ENCODE data around the gene TENT5C.
A peak's percentile ranks its signal among the peaks of the same experiment; 100 is the strongest.

Gene TENT5C

DNA sequence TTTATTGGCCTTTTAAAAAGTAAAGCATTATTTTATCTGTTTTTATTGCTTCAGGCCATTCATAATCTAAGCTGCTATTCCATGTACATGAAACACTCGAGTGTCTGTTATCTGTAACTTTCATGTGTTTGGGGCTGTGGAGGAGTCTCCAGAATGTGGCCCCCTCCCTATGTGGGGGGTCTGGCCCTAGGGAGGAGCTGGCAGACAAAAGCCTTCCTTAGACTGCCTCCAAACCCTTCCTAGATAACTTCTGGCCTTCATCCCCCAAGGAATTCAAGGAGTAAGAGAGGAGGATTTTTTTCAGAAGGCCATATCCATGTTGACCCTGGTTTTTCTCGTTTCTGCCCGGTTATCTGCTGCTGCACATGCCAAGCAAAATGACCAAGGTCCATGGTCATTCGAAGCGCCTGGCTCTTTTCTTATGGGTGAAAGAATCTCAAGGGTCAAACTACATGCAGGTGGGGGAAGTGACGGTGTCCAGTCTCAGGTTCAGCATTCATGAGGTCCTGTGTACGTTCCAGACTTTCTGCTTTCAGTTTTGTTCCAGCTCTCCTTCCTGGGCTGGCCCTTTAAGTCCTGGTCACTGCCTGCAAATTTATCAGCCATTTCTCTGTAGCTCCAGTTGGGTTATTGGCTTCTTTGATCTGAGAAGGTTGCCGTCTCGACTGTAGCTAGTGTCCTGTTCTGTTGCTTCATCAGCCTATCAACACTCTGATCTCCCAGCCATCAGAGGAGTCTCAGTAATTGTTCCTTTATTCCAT is 8.3 kb downstream of the TENT5C start:
- no peak for DNase-seq

DNA sequence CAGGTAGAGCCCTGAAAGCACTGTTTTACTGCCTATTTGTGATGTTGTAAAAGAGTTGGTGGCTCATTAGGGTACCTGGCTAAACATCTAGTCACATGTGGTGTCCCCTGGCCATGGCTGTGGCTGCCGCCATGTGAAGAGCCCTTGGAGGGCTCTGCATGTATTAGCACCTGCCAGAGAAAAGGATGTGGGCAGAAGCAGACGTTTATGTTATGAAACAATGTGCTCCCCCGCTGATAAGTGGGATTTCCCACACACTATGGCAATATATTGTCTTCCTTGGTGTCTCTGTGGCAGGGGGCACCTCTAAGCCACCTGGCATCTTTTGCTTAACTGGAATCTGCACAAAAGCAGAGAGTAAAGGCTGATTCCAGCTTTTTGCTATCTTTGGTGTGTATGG is 9.6 kb downstream of the TENT5C start:
- DNase-seq: no peak

DNA sequence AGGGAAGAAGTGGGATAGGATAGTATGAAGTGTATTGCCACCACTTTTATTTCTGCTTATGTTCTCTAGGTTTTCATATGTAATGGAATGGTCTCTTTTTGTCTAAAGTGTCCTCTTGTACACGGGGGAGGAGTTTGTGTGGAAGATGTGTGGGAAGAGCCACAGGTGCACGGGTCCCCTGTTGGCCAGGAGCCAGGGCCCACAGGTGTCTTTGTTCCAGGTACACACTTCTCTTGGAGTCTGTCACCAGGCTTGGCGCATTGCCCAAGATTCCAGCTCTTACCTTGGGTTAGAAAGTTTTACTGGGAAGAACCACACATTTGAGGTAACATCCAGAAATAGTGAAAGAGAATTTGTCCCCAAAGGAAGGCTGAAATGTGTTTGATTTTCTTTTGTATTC is 10.5 kb downstream of the TENT5C start:
- peak; percentile 76 for DNase-seq

DNA sequence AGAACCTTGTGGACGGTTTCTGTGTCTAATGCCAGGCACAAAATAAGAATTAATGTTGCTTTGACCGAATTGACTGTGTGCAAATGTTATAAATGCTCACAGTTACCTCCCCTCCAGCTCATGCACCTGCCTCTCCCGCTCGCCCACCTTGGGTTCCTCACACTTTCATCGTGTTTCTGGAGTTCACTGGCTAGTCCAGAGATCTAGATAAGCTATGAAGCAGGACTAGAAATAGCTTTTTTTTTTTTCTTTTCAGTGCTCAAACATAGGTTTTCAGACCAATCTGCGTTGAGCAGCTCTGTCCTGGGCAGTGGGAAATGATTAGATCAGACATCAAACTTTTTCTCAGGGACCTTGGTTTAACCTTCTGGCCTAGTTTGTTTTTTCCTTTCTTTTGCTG is 11.1 kb downstream of the TENT5C start:
- no peak for DNase-seq

DNA sequence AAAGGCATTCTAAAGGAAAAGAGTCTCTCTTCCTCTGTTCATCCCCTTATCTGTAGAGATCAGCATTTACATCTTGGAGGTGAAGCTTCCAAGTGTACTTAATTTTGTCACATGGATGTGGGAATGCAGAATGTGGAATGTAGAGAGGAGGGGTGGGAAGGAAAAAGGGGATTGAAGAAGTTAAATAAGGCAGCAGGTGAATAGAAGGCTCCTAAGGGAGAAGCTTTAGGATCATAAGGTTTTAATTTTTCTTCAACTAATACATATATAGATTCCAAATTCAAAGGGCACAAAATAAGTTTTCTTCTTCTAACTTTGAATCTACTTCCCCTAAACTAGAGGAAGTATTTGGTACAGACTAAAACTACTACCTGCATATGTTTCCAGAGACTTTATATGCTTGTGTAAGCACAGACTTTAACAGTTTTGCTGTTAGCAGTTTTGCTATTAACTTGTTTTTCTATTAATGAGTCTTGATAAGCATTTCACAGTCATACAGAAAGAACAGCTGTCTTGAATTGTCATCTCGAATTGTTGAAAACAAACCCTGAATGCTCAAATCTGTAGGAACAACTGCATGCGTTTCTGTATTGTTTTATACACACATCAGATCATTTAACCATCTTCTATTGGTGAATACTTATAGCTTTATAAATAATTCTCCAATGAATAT is 12.7 kb downstream of the TENT5C start:
- DNase-seq: no peak

DNA sequence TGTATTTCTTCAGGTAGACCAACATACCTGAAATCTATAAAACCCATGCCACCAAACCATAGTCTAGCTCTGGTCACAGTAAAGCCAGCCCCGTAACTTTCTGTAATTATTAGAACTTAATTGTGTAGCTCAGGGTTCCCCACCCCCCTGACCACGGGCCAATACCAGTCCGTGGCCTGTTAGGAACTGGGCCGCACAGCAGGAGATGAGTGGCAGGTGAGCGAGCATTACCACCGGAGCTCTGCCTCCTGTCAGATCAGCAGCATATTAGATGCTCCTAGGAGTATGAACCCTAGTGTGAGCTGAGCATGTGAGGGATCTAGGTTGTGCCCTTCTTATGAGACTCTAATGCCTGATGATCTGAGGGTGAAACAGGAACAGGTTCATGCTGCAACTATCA is 14.6 kb downstream of the TENT5C start:
- no peak for DNase-seq

DNA sequence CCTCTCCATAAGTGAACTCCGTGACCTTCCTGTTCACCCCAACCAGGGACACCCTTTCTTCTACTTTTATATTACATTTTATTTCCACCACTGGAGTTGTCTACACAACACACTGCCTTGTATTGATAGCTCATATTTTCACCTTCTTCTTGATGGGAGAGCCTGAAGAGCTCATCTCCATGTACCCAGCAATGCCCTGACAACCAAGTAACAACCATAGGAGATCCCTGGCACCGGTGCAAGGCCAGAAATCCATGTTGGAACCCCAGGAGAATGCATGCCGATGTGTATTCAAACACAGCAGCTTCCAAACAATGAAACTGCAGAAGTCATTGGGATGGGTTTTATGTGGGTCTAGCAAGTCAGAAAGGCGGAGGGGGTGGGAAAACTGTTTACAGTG is 15.5 kb downstream of the TENT5C start:
- no peak for DNase-seq

DNA sequence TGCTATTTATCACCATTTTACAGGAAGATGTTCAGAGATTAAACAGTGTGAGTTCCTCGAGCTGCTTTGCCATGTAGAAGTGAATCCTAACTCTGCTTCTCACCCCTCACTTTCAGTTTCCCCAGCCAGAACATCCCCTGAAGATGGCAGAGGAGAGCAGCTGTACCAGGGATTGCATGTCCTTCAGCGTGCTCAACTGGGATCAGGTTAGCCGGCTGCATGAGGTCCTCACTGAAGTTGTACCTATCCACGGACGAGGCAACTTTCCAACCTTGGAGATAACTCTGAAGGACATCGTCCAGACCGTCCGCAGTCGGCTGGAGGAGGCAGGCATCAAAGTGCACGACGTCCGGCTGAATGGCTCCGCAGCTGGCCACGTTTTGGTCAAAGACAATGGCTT is 16.9 kb downstream of the TENT5C start:
- no peak for DNase-seq

DNA sequence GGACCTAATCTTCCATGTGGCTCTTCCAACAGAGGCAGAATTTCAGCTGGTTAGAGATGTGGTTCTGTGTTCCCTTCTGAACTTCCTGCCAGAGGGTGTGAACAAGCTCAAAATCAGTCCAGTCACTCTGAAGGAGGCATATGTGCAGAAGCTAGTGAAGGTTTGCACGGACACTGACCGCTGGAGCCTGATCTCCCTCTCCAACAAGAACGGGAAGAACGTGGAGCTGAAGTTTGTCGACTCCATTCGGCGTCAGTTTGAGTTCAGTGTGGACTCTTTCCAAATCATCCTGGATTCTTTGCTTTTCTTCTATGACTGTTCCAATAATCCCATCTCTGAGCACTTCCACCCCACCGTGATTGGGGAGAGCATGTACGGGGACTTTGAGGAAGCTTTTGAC is 17.3 kb downstream of the TENT5C start:
- DNase-seq: no peak

DNA sequence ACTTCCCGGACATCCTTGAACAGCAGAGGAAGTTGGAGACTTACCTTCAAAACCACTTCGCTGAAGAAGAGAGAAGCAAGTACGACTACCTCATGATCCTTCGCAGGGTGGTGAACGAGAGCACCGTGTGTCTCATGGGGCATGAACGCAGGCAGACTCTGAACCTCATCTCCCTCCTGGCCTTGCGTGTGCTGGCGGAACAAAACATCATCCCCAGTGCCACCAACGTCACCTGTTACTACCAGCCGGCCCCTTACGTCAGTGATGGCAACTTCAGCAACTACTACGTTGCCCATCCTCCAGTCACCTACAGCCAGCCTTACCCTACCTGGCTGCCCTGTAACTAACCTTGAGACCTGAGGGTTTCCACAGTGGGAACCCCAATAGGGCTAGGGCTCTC is 17.9 kb downstream of the TENT5C start:
- no peak for DNase-seq

DNA sequence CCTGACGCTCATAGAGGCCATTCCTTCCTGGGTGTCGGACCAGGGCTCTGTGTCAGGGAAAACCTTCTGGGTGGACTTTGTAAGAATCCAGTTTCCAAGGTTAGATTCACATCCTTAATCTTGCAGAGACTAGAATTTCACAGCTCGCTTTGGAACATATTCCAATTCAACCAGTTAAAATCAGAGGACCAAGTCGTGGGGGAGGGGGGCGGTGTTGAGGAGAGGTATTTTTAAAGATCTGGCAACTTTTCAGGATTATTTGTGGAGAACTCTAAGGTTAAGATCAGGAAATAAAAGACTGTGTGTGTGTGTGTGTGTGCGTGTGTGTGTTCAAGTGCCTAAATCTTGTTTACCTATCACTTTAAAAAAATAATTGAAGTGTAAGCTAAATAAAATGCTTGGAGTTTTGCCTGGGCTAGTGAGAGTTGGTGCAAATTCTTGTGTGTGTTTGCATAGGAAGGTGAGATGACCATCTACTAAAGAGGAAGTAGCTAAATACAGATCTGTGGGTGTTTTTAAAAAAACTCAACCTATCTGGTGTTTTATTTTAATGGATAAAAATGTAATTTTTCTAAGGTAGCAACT is 21.8 kb downstream of the TENT5C start:
- peak; percentile 69 for DNase-seq

DNA sequence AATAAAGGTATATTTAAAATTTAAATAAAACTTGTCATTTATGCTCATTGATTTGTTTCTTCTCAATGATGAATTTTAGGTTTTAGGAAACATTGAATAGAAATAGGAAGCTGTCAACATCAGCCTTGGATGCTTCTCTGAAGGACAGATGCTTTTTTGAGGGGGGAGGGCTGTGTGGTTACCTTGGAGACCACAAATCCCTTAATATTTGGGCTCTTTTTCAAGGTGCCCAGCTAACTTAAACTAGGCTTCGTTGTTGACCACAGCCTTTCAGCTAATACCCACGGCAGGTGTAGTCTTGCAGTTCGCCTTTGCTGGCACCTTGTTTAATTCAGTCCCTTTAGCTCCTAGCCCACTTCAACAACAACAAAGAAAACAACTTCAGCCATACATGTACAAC is 22.5 kb downstream of the TENT5C start:
- DNase-seq: no peak

DNA sequence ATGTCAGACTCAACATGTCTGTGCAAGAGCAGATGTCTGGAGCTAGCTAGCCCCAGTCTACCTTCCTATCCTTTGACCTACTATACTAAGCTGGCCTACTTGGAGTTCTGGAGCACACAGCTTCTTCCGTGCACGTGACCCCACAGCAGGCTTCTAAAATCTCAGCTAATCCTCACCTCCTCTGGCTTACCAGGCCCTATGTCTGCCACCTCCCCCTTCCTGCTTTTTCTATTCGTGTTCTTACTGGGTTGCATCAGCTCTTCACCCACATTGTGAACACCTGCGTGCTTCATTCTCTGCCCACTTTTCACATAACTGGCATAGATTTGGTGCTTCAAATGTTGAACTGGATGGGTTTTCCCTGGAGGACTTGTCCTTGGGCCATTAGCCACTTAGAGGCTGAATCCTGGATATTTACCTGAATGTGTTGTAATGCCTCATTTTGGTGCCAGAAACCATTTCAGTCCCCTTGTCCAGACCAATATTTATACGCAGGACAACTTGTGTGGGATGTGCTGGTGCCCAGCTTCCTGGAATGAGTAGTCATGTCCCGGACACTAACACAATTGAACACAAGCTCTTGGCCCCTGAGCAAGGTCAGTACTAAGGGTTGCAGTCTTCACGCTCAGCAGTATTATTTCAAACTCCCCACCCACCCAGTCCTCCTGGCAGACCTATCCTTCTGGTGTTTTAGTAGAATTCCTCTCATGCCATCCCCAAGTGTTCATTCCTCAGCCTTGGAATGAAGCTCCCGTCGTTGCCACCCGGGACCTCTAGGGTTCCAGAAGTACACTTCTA is 24.0 kb downstream of the TENT5C start:
- DNase-seq: no peak

DNA sequence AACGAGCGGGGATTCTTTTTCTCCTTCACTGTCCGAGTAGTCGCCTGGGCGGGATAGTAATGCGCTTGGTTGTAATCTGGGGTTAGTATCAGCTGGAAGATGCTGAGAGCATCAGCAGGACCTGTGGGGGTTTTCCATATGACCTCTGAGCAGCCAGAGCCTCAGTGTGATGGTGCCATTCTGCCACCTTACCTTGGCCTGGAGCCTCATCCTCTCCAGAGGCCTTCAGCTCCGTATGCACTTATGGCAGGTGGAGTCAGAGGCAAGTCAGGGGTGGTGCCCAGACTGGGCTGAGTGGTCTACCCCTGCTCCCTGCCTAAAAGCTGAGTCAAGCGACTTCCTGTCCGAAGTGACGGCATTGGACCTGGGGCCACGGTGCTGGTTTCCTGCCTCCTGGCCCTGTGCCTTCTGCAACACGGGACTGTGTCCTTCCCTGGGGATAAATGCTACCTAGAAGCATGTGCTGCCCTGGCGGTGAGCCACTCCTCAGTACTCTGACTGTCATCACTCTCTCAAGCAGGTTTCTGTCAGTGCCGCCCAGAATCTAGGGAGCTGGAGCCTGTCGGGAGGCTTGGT is 24.7 kb downstream of the TENT5C start:
- no peak for DNase-seq

DNA sequence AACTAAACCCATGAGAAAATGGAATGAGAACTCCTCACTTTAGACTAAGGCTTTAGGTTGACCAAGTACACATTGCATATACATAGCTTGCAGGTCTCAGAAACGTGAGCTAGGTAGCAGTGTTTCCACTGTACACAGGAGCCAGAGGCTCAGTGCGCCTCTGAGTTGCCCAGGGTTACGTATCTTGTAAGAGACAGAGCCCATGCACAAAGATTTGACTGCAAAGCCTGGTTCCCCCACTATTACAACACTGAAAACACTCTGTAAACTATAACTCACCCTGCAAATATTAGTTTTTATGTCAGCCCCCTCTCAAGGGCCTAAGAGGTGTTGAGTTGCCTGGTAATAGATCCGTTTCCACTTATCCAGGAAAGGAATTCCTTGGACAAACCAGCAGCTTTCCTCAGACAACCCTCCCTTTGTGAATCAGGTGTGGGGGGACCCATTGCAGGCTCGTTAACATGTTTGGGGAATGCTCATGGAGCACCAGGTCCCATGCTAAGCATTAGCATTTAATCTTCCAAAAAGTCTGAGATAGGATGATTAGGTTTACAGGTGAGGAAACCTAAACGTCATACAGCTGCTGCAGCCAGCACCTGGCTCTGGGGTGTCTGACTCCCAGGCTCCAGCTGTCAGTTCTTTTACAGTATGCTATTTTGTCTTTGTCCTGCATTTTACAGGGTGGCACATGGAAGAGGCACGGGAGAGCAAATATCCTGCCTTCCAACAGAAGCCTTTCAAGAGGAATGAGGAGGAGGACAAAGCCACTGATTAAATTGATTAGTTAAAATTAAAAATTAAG is 25.7 kb downstream of the TENT5C start:
- DNase-seq: no peak

DNA sequence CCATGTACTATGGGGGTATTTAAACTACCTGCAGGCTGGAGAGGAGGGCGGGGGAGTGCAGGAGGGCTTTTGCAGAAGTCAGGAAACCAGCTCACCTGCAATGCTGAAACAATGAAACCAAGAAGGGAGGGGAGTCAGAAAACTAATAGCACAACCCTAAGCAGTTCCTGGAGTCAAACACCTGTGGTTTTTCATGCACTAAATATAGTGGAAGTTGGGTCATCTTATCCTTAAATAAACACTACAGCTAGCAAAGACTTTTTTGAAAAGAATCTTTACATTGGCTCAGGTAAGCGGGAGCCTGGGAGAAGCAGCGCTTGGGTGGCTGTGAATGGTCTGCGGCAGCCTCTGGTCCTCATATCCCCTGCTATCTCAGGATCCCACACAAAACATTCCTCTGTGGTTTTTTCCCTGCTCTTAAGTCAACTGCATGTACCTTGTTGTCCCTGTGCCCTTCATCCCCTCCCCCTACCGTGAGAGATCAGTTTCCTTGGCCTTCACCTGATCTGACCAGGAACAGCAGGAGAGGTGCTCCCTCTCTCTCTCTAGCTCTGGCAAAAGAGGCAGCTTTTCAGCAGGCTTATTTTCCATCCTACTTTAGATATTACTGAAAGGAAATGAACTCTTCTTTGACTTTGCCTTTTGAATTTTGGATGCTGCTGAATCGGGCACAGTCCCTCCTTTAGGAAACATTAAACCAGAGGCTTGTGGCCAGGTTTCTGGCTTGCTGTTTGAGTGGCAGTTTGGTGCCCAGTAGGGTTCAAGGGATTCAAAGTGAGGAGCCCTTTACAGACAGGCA is 26.6 kb downstream of the TENT5C start:
- DNase-seq: no peak

DNA sequence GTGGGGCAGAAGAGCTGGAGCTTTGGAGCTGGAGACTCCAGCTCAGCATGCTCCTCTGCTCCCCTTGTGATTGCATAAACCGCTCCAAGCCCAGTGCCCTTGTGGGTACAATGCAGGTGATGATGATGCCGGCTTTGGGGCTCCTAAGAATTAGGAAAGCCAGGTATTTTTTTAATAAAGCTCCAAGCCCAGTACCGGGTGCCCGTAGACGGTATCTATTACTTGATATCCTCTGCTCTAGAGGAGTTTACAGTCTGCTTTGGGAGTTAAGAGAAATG is 27.2 kb downstream of the TENT5C start:
- no peak for DNase-seq

DNA sequence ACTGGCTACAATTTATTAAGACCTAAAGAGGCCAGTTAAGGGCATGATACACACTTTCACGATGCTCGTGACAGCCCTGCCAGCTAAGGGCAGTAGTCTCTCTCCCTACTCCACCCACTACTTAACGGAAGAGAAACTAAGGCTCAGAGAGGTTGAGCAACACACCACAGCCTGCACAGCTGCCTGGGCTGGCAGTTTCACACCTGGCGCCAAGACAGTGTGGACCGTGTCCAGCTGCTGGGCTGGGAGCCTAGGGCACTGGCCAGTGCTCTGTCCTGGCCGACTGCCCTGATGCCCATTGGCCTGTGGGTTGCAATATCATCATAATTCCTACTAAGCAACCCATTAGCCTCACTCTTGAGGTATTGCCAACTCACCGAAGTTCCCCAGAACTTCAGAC is 27.6 kb downstream of the TENT5C start:
- no peak for DNase-seq

DNA sequence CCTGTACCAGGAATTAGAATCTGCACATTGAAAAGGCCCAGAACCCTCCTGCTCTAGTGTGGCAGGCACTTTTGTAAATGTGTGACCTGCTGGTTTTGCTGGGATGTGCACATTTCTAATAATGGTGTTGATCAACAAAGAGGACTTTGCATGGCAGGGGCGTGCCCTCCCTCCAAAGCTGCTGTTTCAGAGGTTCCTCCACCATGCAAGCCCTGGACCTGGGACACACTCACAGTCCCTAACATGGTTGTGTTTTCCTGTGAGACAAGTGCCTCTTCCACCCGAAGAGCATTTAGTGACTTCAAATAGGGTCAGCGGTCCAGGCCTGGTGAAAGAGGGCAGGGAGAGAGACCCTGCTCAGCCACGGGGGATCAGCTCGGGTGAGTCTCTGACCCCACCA is 28.1 kb downstream of the TENT5C start:
- no peak for DNase-seq

DNA sequence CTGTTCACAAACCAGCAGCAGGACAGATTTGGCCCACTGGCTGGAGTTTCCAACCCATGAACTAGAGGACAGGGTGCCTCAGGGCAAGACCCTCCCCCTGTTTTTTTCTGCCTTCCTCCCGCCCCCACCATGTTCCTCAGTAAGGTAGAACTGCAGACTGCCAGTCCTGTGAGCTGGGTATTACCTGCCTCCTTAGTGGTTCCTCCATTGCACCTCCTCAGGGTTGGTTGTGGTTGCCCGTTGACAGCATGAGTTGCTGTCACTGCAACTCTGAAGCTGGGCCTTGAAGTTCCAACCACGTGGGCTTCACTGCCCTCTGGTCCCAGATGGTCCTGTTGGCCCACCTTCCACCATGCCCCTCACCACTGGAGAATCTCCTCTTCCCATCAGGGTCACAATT is 28.8 kb downstream of the TENT5C start:
- DNase-seq: no peak

DNA sequence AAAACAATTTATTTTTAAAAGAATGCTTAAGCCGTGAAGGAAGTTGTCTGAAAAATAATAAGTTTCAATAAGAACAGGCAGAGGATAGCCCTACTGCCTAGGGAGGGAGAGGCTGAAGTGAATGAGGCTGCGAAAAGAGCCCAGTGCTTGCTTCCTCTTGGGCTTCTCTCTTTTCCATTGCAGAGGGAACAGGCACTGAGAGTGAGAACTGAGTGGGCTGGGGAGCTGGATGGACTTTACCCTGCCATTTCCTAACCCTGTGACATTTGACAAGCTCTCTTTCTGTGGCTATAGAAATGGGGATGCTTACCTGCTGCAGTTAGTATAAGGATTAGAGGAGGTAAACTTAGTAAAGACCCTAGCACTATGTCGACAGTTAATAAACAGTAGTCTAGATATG is 30.0 kb downstream of the TENT5C start:
- no peak for DNase-seq
